ENCODE results near the gene KNSTRN. TPM values are rescaled to one million over a fixed set of nuclear protein-coding genes. Genes with fewer than 3 reads are reported as not detected.

Gene KNSTRN
- total RNA-seq = 33.2 TPM

GRCh38 chr15:40382580-40383456 is at the start of gene KNSTRN:
TSS of gene KNSTRN (plus strand) at chr15:40382721. CDS start at chr15:40382836, 115 bp downstream.

GRCh38 chr15:40340740-40341400 is 41.7 kb upstream of the KNSTRN start, which contains the start of gene CCDC9B:
TSS of gene CCDC9B (minus strand) at chr15:40340939. CDS start at chr15:40340819, 120 bp downstream.

GRCh38 chr15:40357723-40358470 is 24.6 kb upstream of the KNSTRN start, which contains the start of gene DISP2:
TSS of gene DISP2 (plus strand) at chr15:40358219. CDS start at chr15:40358322, 103 bp downstream.

GRCh38 chr15:40405501-40406381 is 23.2 kb downstream of the KNSTRN start, which contains the start of gene IVD:
TSS of gene IVD (plus strand) at chr15:40405795. CDS start at chr15:40405828, 33 bp downstream.

GRCh38 chr15:40440743-40441564 is 58.4 kb downstream of the KNSTRN start, which contains the start of gene BAHD1:
TSS of gene BAHD1 (plus strand) at chr15:40440953. CDS start at chr15:40458465, 17,512 bp downstream.

Other genes with a start within 250 kb of the KNSTRN start
- 8.8 TPM for gene BUB1B, start 221.7 kb upstream of the KNSTRN start, total RNA-seq
- 16.0 TPM for gene PAK6, start 143.7 kb upstream of the KNSTRN start, total RNA-seq
- 0.94 TPM for gene ANKRD63, start 99.7 kb upstream of the KNSTRN start, total RNA-seq
- gene PLCB2, start 74.8 kb upstream of the KNSTRN start, total RNA-seq = 6.9 TPM
- 10.3 TPM for gene INAFM2, start 59.0 kb upstream of the KNSTRN start, total RNA-seq
- gene CCDC9B, start 41.8 kb upstream of the KNSTRN start, total RNA-seq = 4.4 TPM
- gene PHGR1, start 31.7 kb upstream of the KNSTRN start, total RNA-seq = not detected
- 18.5 TPM for gene DISP2, start 24.5 kb upstream of the KNSTRN start, total RNA-seq
- 37.2 TPM for gene IVD, start 23.1 kb downstream of the KNSTRN start, total RNA-seq
- 14.1 TPM for gene BAHD1, start 58.2 kb downstream of the KNSTRN start, total RNA-seq
- 3.4 TPM for gene CHST14, start 88.3 kb downstream of the KNSTRN start, total RNA-seq
- gene CCDC32, start 182.3 kb downstream of the KNSTRN start, total RNA-seq = 26.0 TPM
- 11.0 TPM for gene RPUSD2, start 186.6 kb downstream of the KNSTRN start, total RNA-seq
- gene KNL1, start 211.5 kb downstream of the KNSTRN start, total RNA-seq = 10.6 TPM

Data from parietal lobe (tissue), 1 donor.